LNCaP clone FGC (cell line): ENCODE results near the gene TMCC2.
"Not testable (repeated sequence)": the region's sequence is repeated elsewhere in the genome, so short reads cannot be mapped to it uniquely, and the experiment has no call there.

Experiments used
- DNase-seq: peaks from one replicate; pipeline ENCODE4 v3.0.0-alpha.2; 2011; ENCODE audit warnings: low read depth
- H3K4me3 ChIP-seq: 2 replicates; pipeline ENCODE4 v1.5.1; 2011; ENCODE audit warnings: mild to moderate bottlenecking, low read depth, low read length, control low read depth
- CTCF ChIP-seq: IDR thresholded peaks from 2 replicates; pipeline ENCODE4 v1.5.1; 2012; ENCODE audit warnings: mild to moderate bottlenecking; ENCODE audit not compliant: control insufficient read depth, insufficient read depth; ENCODE audit errors: extremely low read depth

The TMCC2 gene

GRCh38 chr1:205294934-205295333 is 67.2 kb downstream of the TMCC2 start:
- no peak for DNase-seq
- no peak overlapping the region for H3K4me3 ChIP-seq
- TF ChIP-seq CTCF: no peak

GRCh38 chr1:205296154-205296553 is 68.4 kb downstream of the TMCC2 start:
- H3K4me3 ChIP-seq: no peak overlapping the region
- no peak for DNase-seq
- no peak for TF ChIP-seq CTCF

GRCh38 chr1:205297546-205298177 is 69.9 kb downstream of the TMCC2 start:
- DNase-seq, H3K4me3 ChIP-seq: not testable (repeated sequence)

GRCh38 chr1:205298191-205298994 is 70.6 kb downstream of the TMCC2 start:
- H3K4me3 ChIP-seq: no peak overlapping the region
- TF ChIP-seq CTCF: no peak
- no peak for DNase-seq

- TF ChIP-seq CTCF: no peak
- DNase-seq: no peak
- H3K4me3 ChIP-seq: no peak overlapping the region
Measured at GRCh38 chr1:205300149-205300548, 72.4 kb downstream of the TMCC2 start.

GRCh38 chr1:205301205-205301821 is 73.6 kb downstream of the TMCC2 start:
- peak; percentile 36 for DNase-seq
- H3K4me3 ChIP-seq: no peak overlapping the region
- TF ChIP-seq CTCF: no peak

GRCh38 chr1:205301842-205302588 is 74.3 kb downstream of the TMCC2 start:
- no peak overlapping the region for H3K4me3 ChIP-seq
- DNase-seq: no peak
- TF ChIP-seq CTCF: no peak
